GM21737 (cell line): Measurements from ENCODE around the gene DRC3.
"Not testable (repeated sequence)": the region's sequence is repeated elsewhere in the genome, so short reads cannot be mapped to it uniquely, and the experiment has no call there.

ENCODE experiments used
- ATAC-seq: cut with Tn5 transposase; IDR thresholded peaks from one replicate; pipeline ENCODE4 v1.9.1; 2021; ENCODE audit warnings: mild to moderate bottlenecking, moderate library complexity; ENCODE audit not compliant: unreplicated experiment

The DRC3 gene

DNA sequence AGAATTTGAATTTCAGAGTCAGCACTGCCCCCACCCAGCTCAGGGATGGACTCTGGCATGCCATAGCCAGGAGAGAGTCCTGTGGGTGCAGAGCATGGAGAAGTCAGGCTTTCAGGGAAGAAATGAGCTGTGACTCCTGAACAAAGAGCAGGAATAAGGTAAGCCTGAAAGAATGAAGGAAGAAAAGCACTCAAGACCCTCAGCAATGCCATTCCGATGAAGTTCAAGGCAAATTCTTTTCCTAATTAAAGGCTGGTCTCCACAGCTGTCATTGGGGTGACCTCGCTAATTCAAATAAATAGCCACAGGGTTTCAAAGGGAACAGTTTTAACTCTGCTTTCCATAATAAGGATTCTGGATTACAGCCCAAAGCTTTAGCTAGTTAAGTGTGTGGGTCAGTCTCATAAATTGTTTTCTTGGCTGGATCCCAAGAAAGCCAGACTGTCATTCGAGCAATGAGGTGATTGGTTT lies 32.2 kb upstream of the DRC3 start:
- ATAC-seq: no peak

DNA sequence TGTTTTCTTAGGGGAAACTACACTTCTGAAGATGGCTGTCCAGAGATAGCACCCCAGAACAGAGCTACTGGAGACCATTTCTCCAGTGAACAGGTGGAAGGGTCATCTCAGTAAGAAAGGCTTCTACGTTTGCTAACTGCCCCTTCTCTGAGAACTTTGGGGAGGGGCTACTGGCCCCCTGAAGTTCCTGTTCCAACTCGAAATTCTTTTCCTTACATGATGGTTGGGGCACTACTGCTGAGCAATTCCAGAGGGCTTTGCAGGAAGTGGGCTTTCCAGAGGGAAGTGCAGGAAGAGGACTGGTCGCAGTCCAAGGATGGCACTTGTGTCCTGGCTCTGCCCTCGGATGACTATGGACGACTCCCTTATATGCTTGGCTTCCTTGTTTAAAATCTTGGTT lies 31.6 kb upstream of the DRC3 start:
- ATAC-seq: no peak

DNA sequence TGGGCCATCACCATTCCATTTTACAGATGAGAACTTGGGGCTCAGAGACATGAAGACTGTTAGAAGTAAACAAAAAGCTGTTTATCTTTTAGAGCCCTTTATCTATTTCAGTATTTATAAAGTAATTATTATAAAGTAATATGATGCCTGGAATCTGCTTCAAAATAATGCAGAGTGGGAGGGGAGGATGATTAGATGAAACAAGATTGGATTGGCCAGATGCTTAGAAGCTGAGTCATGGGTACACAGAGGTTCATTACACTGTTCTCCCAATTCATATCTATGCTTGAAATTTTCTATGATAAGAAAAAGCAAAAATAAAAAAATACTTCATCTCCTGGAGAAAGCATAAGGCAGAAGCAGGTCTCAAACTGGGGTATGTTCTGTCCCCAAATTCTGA lies 29.8 kb upstream of the DRC3 start:
- no peak for ATAC-seq

DNA sequence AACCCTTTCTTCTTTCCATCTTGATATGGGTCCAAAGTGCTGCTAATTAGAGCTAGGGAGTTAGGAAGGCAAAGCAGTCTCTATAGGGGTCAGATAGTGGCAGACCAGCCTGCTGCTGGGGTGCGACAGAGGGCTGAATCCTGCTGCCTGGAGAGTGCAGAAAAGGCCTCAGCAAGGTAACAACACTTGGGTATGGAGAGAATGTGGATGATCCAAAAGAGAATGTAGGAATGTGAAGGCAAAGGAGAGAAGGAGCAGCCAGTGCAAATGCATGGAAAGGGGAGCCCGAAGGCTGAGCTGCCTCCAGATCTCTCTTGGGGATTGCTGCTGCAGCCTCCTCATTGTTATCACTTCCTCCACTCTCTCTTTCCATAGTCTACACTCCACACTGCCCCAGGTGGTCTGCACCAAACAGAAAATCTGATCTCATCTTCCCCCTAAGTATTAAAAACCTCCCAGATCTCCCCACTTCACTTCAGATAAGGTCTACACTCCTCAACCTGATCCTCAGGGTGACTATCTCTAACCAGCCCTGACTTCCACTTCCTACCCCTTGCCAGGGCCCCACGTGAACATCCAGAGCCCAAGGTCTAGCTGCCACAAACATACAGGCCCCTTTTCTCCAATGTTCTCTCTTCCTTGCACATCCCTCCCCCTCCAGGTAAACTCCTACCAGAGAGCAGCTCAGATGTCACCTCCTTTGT lies 29.2 kb upstream of the DRC3 start:
- no peak for ATAC-seq

DNA sequence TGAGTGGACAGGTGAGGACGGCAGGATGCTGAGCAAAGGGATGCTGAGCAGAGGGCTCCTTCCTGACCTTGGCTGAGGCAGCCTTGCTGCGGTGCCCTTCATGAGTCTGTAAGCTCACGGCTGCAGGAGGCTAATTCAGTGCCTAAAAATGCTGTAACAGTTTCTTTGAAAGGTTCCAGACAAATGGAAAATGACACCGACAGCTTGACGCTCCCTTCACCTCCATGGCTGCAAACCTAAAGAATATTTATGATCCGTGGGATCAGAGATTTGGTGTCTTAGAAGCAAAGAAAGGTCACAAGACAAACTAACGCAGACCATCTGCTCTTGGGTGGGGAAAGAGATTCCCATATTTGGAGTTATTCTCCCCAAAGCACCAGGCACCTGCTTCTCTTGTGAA lies 28.4 kb upstream of the DRC3 start:
- no peak for ATAC-seq

DNA sequence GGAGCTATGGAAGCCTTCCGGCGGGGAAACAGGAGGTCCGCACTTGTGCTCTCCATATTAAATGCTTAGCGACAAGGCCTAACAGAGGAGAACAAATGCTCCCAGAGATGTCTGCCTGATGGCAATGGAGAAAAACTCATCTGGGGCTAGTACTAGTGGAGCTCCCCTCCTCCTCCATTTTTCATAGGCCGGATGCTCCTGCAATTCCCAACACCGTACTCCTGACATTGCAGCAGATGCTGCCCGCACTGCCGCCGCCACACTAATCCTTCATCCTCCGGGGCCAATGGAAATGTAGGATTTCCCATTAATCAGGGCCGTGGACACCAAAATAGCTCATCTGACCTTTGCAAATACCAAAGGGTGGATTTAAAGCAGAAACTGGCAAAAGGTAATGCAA lies 27.9 kb upstream of the DRC3 start:
- ATAC-seq: no peak

DNA sequence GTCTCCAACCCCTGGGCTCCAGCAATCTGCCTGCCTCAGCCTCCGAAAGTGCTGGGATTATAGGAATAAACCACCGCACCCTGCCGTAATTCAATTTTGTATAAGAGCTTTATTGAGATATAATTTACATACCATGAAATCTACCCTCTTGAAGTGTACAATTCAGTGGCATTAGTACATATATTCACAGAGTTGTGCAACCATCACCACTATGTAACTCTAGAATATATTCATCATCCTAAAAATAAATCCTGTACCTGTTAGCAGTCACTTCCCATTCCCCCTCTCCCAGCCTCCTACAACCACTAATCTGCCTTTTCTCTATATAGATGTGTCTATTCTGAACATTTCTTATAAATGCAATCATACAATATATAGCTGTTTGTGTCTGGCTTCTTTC lies 26.6 kb upstream of the DRC3 start:
- no peak for ATAC-seq

DNA sequence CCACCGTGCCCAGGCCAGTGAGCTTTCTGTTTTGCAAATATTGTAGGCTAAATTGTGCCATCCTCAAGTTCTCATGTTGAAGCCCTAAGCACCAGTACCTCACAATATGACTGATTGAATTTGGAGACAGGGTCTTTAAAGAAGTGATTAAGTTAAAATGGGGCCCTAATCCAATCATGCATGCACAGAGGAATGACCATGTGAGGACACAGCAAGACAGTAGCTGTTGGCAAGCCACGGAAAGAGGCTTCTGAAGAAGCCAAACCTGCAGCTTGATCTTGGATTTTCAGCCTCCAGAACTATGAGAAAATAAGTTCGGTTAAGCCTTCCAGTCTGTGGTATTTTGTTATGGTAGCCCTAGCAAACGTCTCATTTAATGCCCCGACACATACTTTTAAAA lies 25.4 kb upstream of the DRC3 start:
- ATAC-seq: no peak

DNA sequence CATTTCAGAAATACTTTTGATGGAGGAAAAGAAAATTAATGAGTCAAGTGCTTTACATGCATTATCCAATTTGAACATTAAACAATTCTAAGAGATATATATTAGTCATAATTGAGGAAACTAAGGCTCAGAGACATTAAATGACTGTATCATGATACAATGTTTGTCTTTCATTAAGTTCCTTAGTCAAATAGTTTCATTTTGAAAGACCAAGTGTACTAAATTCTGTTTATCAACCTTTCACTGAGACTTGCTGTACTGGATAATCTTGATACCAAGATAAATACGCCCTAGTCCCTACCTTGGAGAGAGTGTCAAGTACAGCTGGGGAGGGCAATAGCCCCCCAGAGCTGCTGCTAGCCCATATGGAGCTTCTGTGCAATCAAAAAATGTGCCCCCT lies 24.7 kb upstream of the DRC3 start:
- ATAC-seq: no peak

DNA sequence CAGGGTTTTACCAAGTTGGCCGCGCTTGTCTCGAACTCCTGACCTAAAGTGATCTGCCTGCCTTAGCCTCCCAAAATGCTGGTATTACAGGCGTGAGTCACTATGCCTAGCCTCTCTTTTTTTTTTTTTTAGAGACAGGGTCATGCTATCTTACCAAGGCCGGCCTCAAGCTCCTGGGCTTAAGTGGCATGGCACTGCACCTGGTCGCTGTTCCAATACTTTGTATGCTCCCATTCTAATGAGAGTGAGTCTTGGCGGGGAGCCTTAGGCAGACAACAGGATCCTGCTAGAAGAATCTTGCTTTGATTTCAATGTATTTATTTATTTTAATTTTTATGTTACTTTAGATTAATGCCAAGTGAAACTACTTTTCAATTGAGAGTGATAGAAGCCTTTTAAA lies 22.3 kb upstream of the DRC3 start:
- no peak for ATAC-seq

DNA sequence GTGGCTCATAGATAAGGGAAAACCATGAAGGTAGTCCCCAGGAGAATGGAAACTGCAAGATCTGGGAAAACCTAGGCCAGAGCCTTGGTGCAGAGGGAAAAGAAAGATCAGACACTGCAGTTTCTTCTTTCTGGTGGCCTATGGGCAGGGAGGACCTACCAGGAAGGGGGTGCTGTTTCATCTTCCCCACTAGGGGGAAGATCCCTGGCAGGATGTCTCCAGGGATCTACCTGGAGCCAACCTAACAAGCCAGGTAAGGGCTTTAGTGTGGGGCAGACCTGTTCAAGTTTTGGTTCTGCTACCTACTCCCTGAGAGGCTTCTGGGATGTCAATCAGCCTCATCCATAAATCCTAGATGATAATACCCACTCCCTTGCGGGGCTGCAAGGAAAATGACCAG lies 21.9 kb upstream of the DRC3 start:
- no peak for ATAC-seq

DNA sequence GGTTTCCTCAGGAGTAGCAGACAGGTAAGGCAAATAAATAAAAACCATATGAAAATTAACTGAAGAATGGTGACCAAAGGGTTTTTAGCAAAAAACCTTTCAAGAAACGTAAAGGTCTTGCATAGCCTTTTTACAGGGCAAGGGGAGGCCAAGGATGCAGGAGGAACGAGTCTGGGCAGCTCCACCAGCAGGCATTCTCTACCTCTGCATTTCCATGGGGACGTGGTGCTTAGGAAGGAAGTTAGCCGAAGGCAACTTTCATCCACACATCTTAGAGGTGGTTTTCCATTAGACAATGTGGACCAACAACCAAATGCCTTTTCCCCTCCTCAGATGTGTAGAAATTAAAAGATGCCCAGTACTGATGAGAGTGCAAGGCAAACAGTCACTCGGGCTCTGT lies 21.1 kb upstream of the DRC3 start:
- no peak for ATAC-seq

DNA sequence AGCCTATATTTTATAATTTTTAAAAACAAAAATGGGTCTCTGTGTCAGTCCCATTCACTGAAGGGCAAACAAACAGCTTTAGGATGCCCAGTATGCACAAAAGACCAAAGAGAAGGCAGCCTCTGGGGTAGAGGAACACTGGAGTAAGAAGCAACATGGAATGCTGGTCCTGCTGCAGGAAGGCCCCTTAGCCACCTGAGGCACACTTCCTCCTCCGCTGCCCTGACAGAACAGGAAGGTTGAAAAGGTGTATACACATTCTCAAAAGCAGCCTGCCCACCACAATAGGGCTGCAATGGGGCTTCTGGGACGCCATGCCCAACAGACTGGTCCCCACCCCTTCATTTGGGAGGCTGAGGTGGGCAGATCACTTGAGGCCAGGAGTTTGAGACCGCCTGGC lies 20.0 kb upstream of the DRC3 start:
- no peak for ATAC-seq

DNA sequence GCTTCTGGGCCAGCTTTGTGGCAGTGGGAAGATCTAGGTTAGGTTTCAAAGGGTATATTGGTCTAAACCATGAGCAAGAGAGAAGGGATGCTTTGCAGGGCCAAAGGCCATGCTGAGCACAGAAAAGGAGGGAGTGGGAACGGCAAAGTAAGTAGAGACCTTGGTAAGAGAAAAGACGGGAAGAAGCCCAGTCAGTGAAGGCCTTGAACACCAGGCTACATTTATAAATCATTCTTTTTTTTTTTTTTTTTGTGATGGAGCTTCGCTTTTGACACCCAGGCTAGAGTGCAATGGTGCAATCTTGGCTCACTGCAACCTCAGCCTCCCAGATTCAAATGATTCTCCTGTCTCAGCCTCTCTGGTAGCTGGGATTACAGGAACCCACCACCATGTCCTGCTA lies 18.6 kb upstream of the DRC3 start:
- ATAC-seq: no peak

DNA sequence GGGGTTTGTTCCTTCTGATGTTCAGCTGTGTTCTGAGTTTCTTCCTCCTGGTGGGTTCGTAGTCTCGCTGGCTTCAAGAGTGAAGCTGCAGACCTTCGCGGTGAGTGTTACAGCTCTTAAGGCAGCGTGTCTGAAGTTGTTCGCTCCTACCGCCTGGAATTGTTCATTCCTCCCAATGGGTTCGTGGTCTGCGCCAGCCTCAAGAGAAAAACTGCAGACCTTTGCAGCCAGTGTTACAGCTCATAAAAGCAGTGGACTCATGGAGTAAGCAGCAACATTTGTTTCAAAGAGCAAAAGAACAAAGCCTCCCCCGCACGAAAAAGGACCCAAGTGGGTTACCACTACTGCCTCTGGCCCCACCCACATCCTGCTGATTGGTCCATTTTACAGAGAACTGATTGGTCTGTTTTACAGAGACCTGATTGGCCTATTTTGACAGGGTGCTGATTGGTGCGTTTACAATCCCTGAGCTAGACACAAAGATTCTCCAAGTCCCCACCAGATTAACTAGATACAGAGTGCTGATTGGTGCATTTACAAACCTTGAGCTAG lies 16.8 kb upstream of the DRC3 start:
- not testable (repeated sequence) for ATAC-seq

DNA sequence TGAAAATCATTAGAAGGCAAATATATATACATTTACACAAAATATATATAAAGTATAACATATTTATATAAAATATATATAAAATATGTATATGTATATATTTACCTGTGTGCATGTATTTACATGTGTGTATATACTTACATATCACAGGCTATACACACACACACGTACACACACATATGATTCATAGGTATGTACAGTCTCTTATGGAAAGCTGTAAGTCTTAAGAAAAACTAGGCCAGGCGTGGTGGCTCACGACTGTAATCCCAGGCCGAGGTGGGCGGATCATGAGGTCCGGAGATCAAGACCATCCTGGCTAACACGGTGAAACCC lies 15.1 kb upstream of the DRC3 start:
- ATAC-seq: no peak

DNA sequence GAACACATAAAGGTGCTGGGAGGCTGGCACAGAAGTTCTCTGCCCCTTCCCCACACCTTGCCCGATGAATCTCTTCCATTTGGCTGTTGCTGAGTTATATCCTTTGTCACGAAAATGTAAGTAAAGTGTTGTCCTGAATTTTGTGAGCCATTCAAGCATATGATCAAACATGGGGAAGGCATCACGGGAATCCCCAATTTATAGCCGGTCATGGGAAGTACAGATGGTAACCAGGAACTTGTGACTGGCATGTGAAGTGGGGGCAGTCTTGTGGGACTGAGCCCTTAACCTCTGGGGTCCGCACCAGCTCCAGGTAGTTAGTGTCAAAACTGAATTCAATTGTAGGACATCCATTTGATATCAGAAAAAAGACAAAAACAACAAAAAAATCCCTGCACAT lies 13.7 kb upstream of the DRC3 start:
- ATAC-seq: no peak

DNA sequence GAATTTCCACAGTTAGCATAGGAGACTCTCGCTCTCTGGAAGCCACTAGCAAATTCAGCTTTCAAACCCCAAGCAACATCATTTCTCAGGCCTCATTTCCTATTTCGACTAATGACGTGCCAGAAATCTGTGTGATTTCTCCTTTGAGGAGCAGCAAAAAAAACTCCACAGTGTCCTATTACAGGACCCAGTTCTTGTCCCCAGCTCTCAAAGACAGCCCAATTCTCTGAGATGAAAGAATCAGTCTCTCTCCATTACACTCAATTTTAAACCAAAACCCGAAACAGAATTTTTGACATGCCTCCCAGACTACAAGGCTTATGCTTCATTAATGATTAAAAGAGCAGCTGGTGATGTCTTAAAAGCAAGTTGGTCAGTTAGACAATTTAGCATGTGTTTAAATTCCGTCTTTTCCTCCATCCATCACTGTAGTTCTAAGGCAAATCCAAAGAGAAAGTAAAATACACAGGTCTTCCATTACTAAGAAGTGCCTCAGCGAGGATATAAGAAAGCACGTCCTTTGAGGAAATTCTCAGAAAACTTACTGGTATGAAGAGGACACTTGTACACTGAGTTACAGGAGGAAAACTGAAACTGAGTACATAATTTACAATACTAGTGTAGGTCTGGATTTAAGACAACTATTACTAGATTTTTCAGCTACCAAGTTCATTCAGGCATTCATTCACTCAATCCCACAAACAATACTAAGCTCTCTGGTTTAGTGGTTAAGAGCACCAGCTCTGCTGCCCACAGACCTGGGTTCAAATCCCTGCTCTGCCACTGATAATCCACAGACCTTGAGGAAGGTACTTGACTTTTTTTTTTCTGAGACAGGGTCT lies 12.9 kb upstream of the DRC3 start:
- peak; percentile 46 for ATAC-seq

DNA sequence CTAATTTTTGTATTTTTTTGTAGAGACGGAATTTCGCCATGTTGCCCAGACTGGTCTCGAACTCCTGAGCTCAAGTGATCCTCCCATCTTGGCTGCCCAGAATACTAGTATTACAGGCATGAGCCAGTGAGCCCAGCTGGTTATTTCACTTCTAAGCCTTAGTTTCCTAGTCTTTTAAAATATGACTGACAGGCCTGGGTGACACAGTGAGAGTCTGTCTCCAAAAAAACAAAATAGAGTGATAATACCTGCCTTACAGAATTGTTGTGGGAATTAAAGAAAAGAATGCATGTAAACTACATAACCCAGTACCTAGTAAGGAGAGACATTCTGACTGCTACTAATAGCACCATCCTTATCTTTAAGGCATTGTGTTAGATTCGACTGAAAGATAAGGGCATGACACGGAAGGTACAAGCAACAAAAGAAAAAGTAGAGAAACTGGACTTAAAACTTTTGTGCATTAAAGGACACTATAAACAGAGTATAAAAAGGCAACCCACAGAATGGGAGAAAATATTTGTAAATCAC lies 12.1 kb upstream of the DRC3 start:
- ATAC-seq: no peak

DNA sequence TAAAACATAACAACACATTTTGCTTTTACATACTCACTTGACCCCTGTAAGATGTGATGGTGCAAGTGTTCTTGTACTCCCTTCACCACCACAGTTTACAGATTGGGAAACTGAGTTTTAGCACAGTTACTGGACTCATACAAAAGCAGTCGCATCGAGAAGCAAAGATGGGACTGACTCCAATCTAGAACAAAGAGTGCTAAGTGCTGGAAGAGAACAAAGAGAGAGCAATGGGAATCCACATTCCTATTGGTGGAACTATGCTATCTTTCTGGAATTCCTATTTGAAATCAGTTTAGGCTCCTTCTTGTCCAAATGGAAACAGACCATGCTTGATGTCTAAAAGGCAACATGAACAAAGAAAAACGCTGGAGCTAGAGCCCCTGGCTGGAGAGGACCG lies 9.6 kb upstream of the DRC3 start:
- no peak for ATAC-seq

DNA sequence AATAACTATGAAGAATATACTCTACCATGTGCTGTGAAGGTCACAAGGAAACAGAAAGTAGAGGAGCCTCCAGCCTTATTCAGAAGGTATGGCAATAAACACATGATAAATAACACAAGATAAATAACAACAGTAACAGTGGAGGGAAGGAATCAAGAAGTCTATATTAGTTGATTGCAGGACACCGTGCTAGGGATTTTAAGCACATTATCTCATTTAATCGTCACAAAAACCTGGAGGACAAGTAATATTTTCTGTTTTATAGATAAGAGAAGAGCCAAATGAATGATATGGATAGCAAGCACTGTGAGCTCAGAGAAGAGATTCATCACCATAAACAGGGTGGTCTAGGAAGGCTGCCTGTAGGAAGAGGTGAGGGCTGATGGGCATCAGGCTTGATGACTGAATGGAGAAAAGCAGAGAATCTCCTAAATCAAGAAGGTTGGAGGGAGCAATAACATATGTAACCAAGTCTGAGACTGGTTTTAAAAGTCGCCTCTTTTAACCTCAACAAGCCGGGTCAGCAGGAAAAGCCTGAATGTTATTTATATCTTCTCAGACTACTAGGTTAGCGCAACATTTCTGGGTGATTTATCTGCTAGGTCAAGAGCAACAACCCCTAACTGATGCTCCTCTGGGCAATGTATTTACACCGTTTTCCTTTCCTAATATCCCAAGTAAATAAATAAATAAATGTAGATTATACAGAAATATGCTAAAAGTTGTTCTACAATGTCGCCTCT lies 8.8 kb upstream of the DRC3 start:
- no peak for ATAC-seq
